H1 (cell line): Measurements from ENCODE around the gene OGFOD2. TPM values are rescaled to one million over a fixed set of nuclear protein-coding genes. Genes with fewer than 3 reads are reported as not detected.

Experiments
- CTCF ChIA-PET: fragments of 300-600 bp; sonication (Branson Sonifier 250); formaldehyde crosslinking; loops from one replicate; lab custom pipeline; 2021; ENCODE audit not compliant: partially characterized antibody; lab: Charles Lee
- POLR2A ChIA-PET: fragments of 300-600 bp; sonication (Branson Sonifier 250); formaldehyde crosslinking; loops from one replicate; lab custom pipeline; 2021; ENCODE audit warnings: inconsistent platforms; ENCODE audit not compliant: partially characterized antibody; lab: Charles Lee
- DNase-seq, 2 experiments: peaks; one replicate each; pipeline versions ENCODE4 v3.0.0 to v3.0.0-alpha.2; 2010 to 2022; ENCODE audit warnings: low spot score in 2 of 2, low read depth in 1 of 2, mixed read lengths in 1 of 2
- FAIRE-seq: peaks from 2 replicates; lab custom pipeline; 2011; peaks lifted over from hg19 to GRCh38; lab: Jason Lieb, UNC
- H2AFZ ChIP-seq: 2 replicates; pipeline ENCODE4 v1.8.1; 2012; ENCODE audit warnings: low read length, inconsistent platforms
- H2AK5ac ChIP-seq: 2 replicates; pipeline ENCODE4 v1.6.1; 2013; ENCODE audit warnings: low read depth, low read length
- H2BK120ac ChIP-seq: replicated peaks from 2 replicates; pipeline ENCODE3; 2013; ENCODE audit warnings: low read depth, low read length, inconsistent platforms
- H2BK12ac ChIP-seq: 2 replicates; pipeline ENCODE4 v1.6.1; 2013; ENCODE audit warnings: low read depth, low read length
- H2BK15ac ChIP-seq: 2 replicates; pipeline ENCODE4 v1.6.1; 2013; ENCODE audit warnings: low read length
- H2BK20ac ChIP-seq: 2 replicates; pipeline ENCODE4 v1.6.1; 2013; ENCODE audit warnings: low read length
- H2BK5ac ChIP-seq: 2 replicates; pipeline ENCODE4 v1.6.1; 2013; ENCODE audit warnings: low read depth, low read length
- H3K14ac ChIP-seq: 2 replicates; pipeline ENCODE4 v1.6.1; 2013; ENCODE audit warnings: inconsistent platforms; ENCODE audit not compliant: insufficient read length
- H3K18ac ChIP-seq: 2 replicates; pipeline ENCODE4 v1.6.1; 2013; ENCODE audit warnings: low read length; ENCODE audit errors: extremely low read depth
- H3K23ac ChIP-seq: 2 replicates; pipeline ENCODE4 v1.6.1; 2013; ENCODE audit warnings: inconsistent platforms; ENCODE audit not compliant: insufficient read length
- H3K23me2 ChIP-seq: 2 replicates; pipeline ENCODE4 v1.6.1; 2013; ENCODE audit warnings: low read depth, low read length
- H3K27ac ChIP-seq: 2 replicates; pipeline ENCODE4 v1.6.1; 2011; ENCODE audit warnings: low read depth, low read length, inconsistent platforms
- H3K27me3 ChIP-seq, 4 experiments: replicated peaks in 1 of 4; 1 replicate in 1 of 4; 2 replicates in 3 of 4; pipeline versions ENCODE4 v1.6.1 to v1.8.1; 2011 to 2013; ENCODE audit warnings: low read length in 3 of 4, mild to moderate bottlenecking in 3 of 4, inconsistent platforms in 2 of 4, mixed read lengths in 2 of 4, moderate library complexity in 1 of 4; ENCODE audit not compliant: control insufficient read depth in 3 of 4, insufficient read depth in 3 of 4; ENCODE audit errors: extremely low read depth in 1 of 4
- H3K36me3 ChIP-seq, 4 experiments: 2 replicates each; pipeline versions ENCODE4 v1.6.1 to v1.8.1; 2011 to 2013; ENCODE audit warnings: mild to moderate bottlenecking in 4 of 4, low read length in 3 of 4, moderate library complexity in 2 of 4, control low read depth in 1 of 4, inconsistent platforms in 1 of 4; ENCODE audit not compliant: insufficient read depth in 4 of 4, control insufficient read depth in 2 of 4
- H3K4ac ChIP-seq: replicated peaks from 2 replicates; pipeline ENCODE3; 2013; ENCODE audit warnings: low read length, low read depth, mixed read lengths, inconsistent platforms; ENCODE audit not compliant: insufficient read length
- H3K4me1 ChIP-seq, 4 experiments: replicated peaks in 1 of 4; 1 replicate in 1 of 4; 2 replicates in 3 of 4; pipeline versions ENCODE4 v1.6.1 to v1.8.1; 2011 to 2013; ENCODE audit warnings: low read length in 3 of 4, inconsistent platforms in 2 of 4, mixed read lengths in 1 of 4; ENCODE audit not compliant: insufficient read depth in 4 of 4, control insufficient read depth in 3 of 4
- H3K4me2 ChIP-seq, 2 experiments: 2 replicates each; pipeline versions ENCODE4 v1.6.1 to v1.8.1; 2011 to 2013; ENCODE audit warnings: low read depth in 2 of 2, low read length in 2 of 2, control low read depth in 1 of 2, inconsistent platforms in 1 of 2, mild to moderate bottlenecking in 1 of 2; ENCODE audit not compliant: insufficient read depth in 1 of 2
- H3K4me3 ChIP-seq, 4 experiments: fragments of 200-600, 300-600 bp in 1 of 4; sonication (generic), shearing (Covaris generic), sonication (Bioruptor Twin) in 1 of 4; 2 replicates each; pipeline versions ENCODE4 v1.5.1 to v1.8.1; 2011 to 2016; ENCODE audit warnings: low read length in 4 of 4, low read depth in 3 of 4, control low read depth in 2 of 4, inconsistent platforms in 2 of 4, mild to moderate bottlenecking in 2 of 4, mixed read lengths in 1 of 4, moderate library complexity in 1 of 4; ENCODE audit not compliant: insufficient read depth in 2 of 4; ENCODE audit errors: extremely low read depth in 1 of 4
- H3K56ac ChIP-seq: replicated peaks from 2 replicates; pipeline ENCODE3; 2013; ENCODE audit warnings: low read depth, mild to moderate bottlenecking, mixed read lengths, low read length, inconsistent platforms; ENCODE audit not compliant: insufficient read length
- H3K79me1 ChIP-seq: 2 replicates; pipeline ENCODE4 v1.6.1; 2013; ENCODE audit warnings: low read depth, low read length, control low read depth
- H3K79me2 ChIP-seq, 2 experiments: 2 replicates each; pipeline versions ENCODE4 v1.6.1 to v1.8.1; 2012 to 2013; ENCODE audit warnings: low read length in 2 of 2, mild to moderate bottlenecking in 2 of 2, inconsistent platforms in 1 of 2; ENCODE audit not compliant: insufficient read depth in 2 of 2, control insufficient read depth in 1 of 2
- H3K9ac ChIP-seq, 4 experiments: replicated peaks in 1 of 4; 1 replicate in 1 of 4; 2 replicates in 3 of 4; pipeline versions ENCODE4 v1.6.1 to v1.8.1; 2011 to 2013; ENCODE audit warnings: low read depth in 3 of 4, low read length in 3 of 4, control low read depth in 2 of 4, mild to moderate bottlenecking in 2 of 4, moderate library complexity in 2 of 4, inconsistent platforms in 1 of 4; ENCODE audit errors: extremely low read depth in 1 of 4
- H3K9me3 ChIP-seq, 2 experiments: 2 replicates each; pipeline versions ENCODE4 v1.6.1 to v1.8.1; 2012 to 2013; ENCODE audit warnings: mild to moderate bottlenecking in 2 of 2, moderate library complexity in 2 of 2, control low read depth in 1 of 2, inconsistent platforms in 1 of 2, low read depth in 1 of 2, low read length in 1 of 2, mixed read lengths in 1 of 2; ENCODE audit not compliant: insufficient read depth in 2 of 2
- H4K20me1 ChIP-seq, 2 experiments: replicated peaks in 1 of 2; 2 replicates each; pipeline versions ENCODE3 to v1.8.1; 2011 to 2013; ENCODE audit warnings: inconsistent platforms in 2 of 2, low read length in 2 of 2, mild to moderate bottlenecking in 1 of 2; ENCODE audit not compliant: insufficient read depth in 2 of 2, control insufficient read depth in 1 of 2
- H4K5ac ChIP-seq: 2 replicates; pipeline ENCODE4 v1.6.1; 2013; ENCODE audit warnings: low read length, low read depth, mixed read lengths, inconsistent platforms; ENCODE audit not compliant: insufficient read length
- H4K8ac ChIP-seq: 2 replicates; pipeline ENCODE4 v1.8.0; 2013; ENCODE audit warnings: mild to moderate bottlenecking, moderate library complexity, low read length, inconsistent platforms; ENCODE audit not compliant: insufficient read depth; ENCODE audit errors: extremely low read depth
- H4K91ac ChIP-seq: replicated peaks from 2 replicates; pipeline ENCODE3; 2013; ENCODE audit warnings: low read length, mixed read lengths, inconsistent platforms; ENCODE audit not compliant: insufficient read length
- ASH2L ChIP-seq: fragments of 200-600, 300-600 bp; sonication (generic); IDR thresholded peaks from one replicate; pipeline ENCODE4 v1.7.1; 2017; ENCODE audit warnings: low read length
- CTBP2 ChIP-seq: IDR thresholded peaks from 2 replicates; pipeline ENCODE4 v1.7.0; 2011; ENCODE audit warnings: borderline replicate concordance, mild to moderate bottlenecking, moderate library complexity, mixed read lengths, low read length; ENCODE audit not compliant: insufficient read depth, insufficient read length
- EGR1 ChIP-seq: IDR thresholded peaks from 2 replicates; pipeline ENCODE4 v1.6.1; 2011; ENCODE audit warnings: low read depth, low read length, borderline replicate concordance
- KDM1A ChIP-seq: fragments of 200-600, 300-600 bp; sonication (generic); IDR thresholded peaks from 2 replicates; pipeline ENCODE4 v1.7.1; 2016; ENCODE audit warnings: mild to moderate bottlenecking, low read length, borderline replicate concordance
- RBBP5 ChIP-seq: IDR thresholded peaks from 2 replicates; pipeline ENCODE4 v1.7.1; 2012; ENCODE audit warnings: low read depth, mild to moderate bottlenecking, inconsistent platforms, low read length, moderate library complexity, borderline replicate concordance
- RNF2 ChIP-seq: fragments of 200-900, 300-1000 bp; sonication (generic); IDR thresholded peaks from 2 replicates; pipeline ENCODE4 v1.7.1; 2016; ENCODE audit warnings: borderline replicate concordance, low read depth, mild to moderate bottlenecking, antibody characterized with exemption, low read length; ENCODE audit not compliant: poor library complexity, severe bottlenecking; ENCODE audit errors: missing control alignments
- SP1 ChIP-seq: IDR thresholded peaks from 2 replicates; pipeline ENCODE4 v1.6.1; 2011; ENCODE audit warnings: low read depth, low read length
- TAF1 ChIP-seq: IDR thresholded peaks from 2 replicates; pipeline ENCODE4 v1.6.1; 2011; ENCODE audit warnings: mild to moderate bottlenecking, low read depth, low read length
- TEAD4 ChIP-seq: IDR thresholded peaks from 2 replicates; pipeline ENCODE4 v1.6.1; 2012; ENCODE audit warnings: low read depth, low read length, inconsistent platforms, mixed read lengths
- WGBS, 2 experiments: shearing (Covaris generic) in 1 of 2; methylation state at CpG; one replicate each; pipeline versions ENCODE4 v1.1.6 to v1.1.7; 2013 to 2015; ENCODE audit warnings: low lambda C conversion rate in 2 of 2, mixed read lengths in 2 of 2, inconsistent platforms in 1 of 2, low coverage in 1 of 2, missing lambda C conversion rate in 1 of 2; ENCODE audit not compliant: insufficient replicate concordance in 2 of 2, insufficient coverage in 1 of 2, insufficient read length in 1 of 2; ENCODE audit errors: extremely low coverage in 1 of 2, missing lambda C conversion rate in 1 of 2; 5-methylcytosine and 5-hydroxymethylcytosine counted together
- polyA plus RNA-seq, 7 experiments: library from polyadenylated mRNA; depleted of rRNA in 3 of 7; stranded (reverse) in 5 of 7; unstranded in 2 of 7; fragments of >200 nt in 5 of 7; fragments of 200-250 nt in 2 of 7; gene quantifications; 1 replicate in 5 of 7; 2 replicates in 1 of 7; 4 replicates in 1 of 7; pipeline versions ENCODE4 v1.2.1 to v1.2.3, GENCODE V29; 2011 to 2013; ENCODE audit warnings: missing spikeins in 2 of 7, mixed read lengths in 2 of 7
- total RNA-seq: library from RNA; stranded (reverse); fragmentation: NEBNext Ultra II Directional; extraction: Animal tissue kit (Norgen Biotek cat#: 25700); gene quantifications from 2 replicates; pipeline ENCODE4 v1.2.1, GENCODE V29; 2021
- TF ChIP-seq, protein P1 (sequence below), 3 experiments: IDR thresholded peaks; 1 replicate in 2 of 3; 2 replicates in 1 of 3; pipeline versions ENCODE4 v1.5.1 to v1.6.1; 2011; ENCODE audit warnings: low read length in 3 of 3, mild to moderate bottlenecking in 3 of 3, inconsistent platforms in 2 of 3, low read depth in 1 of 3, moderate library complexity in 1 of 3; ENCODE audit not compliant: insufficient read depth in 1 of 3; ENCODE audit errors: control extremely low read depth in 1 of 3

Gene OGFOD2
- total and polyA plus RNA-seq, 2 of the 8 experiments (the other 6 are each of a cell fraction or from before 2014, with no cell fraction given), result 17.3 to 20.3 TPM

- no peaks in the 10 kb centered on the region for H3K79me2 ChIP-seq
- no peaks in the 10 kb centered on the region for H3K9me3 ChIP-seq
- H3K4me1 ChIP-seq, result peaks cover 0 to 5% (median 0%) of the 10 kb centered on the region in 4 experiments; a peak in 1 of 7 replicates
- no peak overlapping the region for H3K27ac ChIP-seq
- H4K8ac ChIP-seq, result no peak overlapping the region
- H3K23ac ChIP-seq, result no peak overlapping the region
- no peak overlapping the region for H3K4me3 ChIP-seq
- no peak overlapping the region for H2BK120ac ChIP-seq
- H2BK5ac ChIP-seq, result no peak overlapping the region
- peaks cover 0 to 3% (median 0%) of the 10 kb centered on the region in 4 experiments; a peak in 1 of 8 replicates for H3K36me3 ChIP-seq
- no peak overlapping the region for H2BK20ac ChIP-seq
- H2BK12ac ChIP-seq, result no peak overlapping the region
- POLR2A ChIA-PET, result interaction anchor here (3.0 kb wide), 1 partner anchor 88 kb away, joined by 7 read pairs; no protein-coding TSS in a partner anchor
- H3K4ac ChIP-seq, result no peak overlapping the region
- H3K9ac ChIP-seq, result no peak overlapping the region
- 92% methylated on average over 34 of the region's 35 CpGs; no CpG with 5 or more reads in 1 of the 2 experiments for WGBS, 2 experiments
- CTCF ChIA-PET, result interaction anchor here (1.6 kb wide), 1 partner anchor 11 kb away, joined by 4 read pairs; no protein-coding TSS in a partner anchor
- peaks cover under 1 to 11% of the 10 kb centered on the region in 2 experiments for H4K20me1 ChIP-seq
- no peak overlapping the region for H2AFZ ChIP-seq
- no peaks in the 10 kb centered on the region for H3K23me2 ChIP-seq
- H4K91ac ChIP-seq, result no peak overlapping the region
- no peak overlapping the region for H3K56ac ChIP-seq
- H2BK15ac ChIP-seq, result no peak overlapping the region
- H4K5ac ChIP-seq, result no peak overlapping the region
- no peak overlapping the region for H3K18ac ChIP-seq
- H2AK5ac ChIP-seq, result no peak overlapping the region
- H3K4me2 ChIP-seq, result no peak overlapping the region
- H3K79me1 ChIP-seq, result no peaks in the 10 kb centered on the region
- FAIRE-seq (no peak), DNase-seq (no peak)
- H3K14ac ChIP-seq, result no peak overlapping the region
- no peaks in the 10 kb centered on the region for H3K27me3 ChIP-seq
- TF ChIP-seq KDM1A, result no peak
- TF ChIP-seq RNF2, result no peak
- TF ChIP-seq ASH2L, result no peak
- no peak for TF ChIP-seq TEAD4
- no peak for TF ChIP-seq EGR1
- TF ChIP-seq CTBP2, result no peak
- no peak for TF ChIP-seq RBBP5
- TF ChIP-seq TAF1, result no peak
- TF ChIP-seq, protein P1, sequence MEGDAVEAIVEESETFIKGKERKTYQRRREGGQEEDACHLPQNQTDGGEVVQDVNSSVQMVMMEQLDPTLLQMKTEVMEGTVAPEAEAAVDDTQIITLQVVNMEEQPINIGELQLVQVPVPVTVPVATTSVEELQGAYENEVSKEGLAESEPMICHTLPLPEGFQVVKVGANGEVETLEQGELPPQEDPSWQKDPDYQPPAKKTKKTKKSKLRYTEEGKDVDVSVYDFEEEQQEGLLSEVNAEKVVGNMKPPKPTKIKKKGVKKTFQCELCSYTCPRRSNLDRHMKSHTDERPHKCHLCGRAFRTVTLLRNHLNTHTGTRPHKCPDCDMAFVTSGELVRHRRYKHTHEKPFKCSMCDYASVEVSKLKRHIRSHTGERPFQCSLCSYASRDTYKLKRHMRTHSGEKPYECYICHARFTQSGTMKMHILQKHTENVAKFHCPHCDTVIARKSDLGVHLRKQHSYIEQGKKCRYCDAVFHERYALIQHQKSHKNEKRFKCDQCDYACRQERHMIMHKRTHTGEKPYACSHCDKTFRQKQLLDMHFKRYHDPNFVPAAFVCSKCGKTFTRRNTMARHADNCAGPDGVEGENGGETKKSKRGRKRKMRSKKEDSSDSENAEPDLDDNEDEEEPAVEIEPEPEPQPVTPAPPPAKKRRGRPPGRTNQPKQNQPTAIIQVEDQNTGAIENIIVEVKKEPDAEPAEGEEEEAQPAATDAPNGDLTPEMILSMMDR (IDR thresholded peaks at IDR 0.05; ENCODE audit: control extremely low read depth in 1 of 3, insufficient read depth in 1 of 3, low read depth in 1 of 3, low read length in 3 of 3), result no peak
- no peak for TF ChIP-seq SP1
Observed at GRCh38 chr12:122959566-122960192, 15.4 kb upstream of the OGFOD2 start.
